ENCODE measurements around the gene FER1L5. TPM values are rescaled to one million over a fixed set of nuclear protein-coding genes. Genes with fewer than 3 reads are reported as not detected.

FER1L5 gene
- total and polyA plus RNA-seq, 8 donors = 0.29 to 1.1 (median 0.79) TPM

DNA sequence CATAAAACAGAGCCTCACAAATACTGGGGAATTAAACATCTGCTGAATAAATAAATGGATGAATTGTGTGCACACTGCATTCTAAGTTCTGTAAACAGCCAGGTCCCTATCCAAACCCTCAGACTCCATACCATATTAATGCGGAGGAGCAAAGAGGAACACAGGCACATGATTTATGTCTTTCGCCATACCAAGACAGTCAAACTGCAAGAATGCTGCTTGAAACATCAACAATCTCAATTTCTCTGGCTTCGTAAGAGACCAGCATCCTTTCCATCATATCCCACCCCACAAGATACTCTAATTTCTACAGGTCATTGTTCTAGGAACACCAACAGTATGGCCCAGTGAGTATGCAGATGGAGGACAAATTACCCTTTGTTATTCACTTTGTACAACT, 19.4 kb upstream of the FER1L5 start:
- peak; percentile 36 for ATAC-seq
- H3K36me3 ChIP-seq = peaks cover 0 to 46% of the 10 kb centered on the region in 2 donors
- H3K9me3 ChIP-seq = no peaks in the 10 kb centered on the region
- peaks cover 11 to 57% of the 10 kb centered on the region in 2 donors for H3K4me1 ChIP-seq
- H3K27me3 ChIP-seq = no peaks in the 10 kb centered on the region
- intact Hi-C loops (cut with DNase I) = no loop called here
- H3K27ac ChIP-seq = peak overlapping the region in 1 of 2 donors; percentile 59
- no peak overlapping the region for H3K4me3 ChIP-seq
- TF ChIP-seq, protein P1, sequence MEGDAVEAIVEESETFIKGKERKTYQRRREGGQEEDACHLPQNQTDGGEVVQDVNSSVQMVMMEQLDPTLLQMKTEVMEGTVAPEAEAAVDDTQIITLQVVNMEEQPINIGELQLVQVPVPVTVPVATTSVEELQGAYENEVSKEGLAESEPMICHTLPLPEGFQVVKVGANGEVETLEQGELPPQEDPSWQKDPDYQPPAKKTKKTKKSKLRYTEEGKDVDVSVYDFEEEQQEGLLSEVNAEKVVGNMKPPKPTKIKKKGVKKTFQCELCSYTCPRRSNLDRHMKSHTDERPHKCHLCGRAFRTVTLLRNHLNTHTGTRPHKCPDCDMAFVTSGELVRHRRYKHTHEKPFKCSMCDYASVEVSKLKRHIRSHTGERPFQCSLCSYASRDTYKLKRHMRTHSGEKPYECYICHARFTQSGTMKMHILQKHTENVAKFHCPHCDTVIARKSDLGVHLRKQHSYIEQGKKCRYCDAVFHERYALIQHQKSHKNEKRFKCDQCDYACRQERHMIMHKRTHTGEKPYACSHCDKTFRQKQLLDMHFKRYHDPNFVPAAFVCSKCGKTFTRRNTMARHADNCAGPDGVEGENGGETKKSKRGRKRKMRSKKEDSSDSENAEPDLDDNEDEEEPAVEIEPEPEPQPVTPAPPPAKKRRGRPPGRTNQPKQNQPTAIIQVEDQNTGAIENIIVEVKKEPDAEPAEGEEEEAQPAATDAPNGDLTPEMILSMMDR (IDR thresholded peaks at IDR 0.05) = no peak
- no peak for DNase-seq

DNA sequence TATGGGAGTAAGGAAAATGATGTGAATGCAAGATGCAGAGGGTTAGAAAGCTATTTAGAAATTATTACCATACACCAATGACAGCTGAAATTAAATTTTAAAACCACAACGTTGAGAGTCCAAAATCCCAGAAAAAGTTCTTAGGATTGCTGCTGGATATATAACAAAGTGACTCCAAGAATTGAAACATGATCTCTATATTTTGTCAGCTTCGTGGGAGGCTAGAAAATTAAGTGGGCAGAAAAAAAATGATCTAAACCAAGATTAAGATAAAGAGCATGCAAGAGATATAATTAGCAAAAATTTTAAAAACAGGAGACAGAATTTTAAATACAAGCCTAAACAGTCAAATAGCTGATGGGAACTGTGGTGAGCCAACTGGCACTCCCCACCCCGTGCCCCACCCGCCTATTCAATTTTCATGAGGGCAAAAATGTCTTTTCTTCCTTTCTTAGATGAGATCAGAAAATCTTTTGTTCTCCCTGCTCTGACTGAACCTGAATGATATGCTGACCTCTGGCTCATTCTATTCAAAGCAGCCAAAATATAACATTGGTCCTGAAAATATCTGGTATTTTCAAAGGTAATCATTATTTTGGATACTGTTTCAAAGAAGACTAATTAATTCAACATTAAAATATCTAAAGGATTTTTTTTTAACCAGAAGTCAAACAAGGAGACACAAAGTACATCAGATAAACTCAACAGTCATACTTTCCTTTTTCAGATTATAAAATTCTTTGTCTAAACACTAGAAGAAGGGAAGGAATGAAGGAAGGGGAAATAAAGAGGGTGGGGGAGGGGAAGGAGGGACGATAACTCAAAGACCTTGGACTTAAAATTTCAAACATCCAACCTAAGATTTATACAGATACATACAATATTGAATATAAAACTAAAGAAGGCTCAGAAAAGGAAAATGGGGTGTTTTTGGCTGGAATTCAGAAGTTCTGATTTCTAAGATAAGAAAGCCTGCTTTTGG, 16.7 kb upstream of the FER1L5 start:
- Histone ChIP-seq H3K4me3 (no peak overlapping the region), H3K27me3 (no peaks in the 10 kb centered on the region), H3K4me1 (peaks cover 11 to 54% of the 10 kb centered on the region in 2 donors), H3K36me3 (peaks cover 0 to 49% of the 10 kb centered on the region in 2 donors), H3K27ac (peak overlapping the region; percentile 0 to 60), H3K9me3 (no peaks in the 10 kb centered on the region)
- TF ChIP-seq, protein P1 (IDR thresholded peaks at IDR 0.05) = no peak
- intact Hi-C loops (cut with DNase I) = no loop called here
- ATAC-seq (peak; percentile 44), DNase-seq (no peak)

DNA sequence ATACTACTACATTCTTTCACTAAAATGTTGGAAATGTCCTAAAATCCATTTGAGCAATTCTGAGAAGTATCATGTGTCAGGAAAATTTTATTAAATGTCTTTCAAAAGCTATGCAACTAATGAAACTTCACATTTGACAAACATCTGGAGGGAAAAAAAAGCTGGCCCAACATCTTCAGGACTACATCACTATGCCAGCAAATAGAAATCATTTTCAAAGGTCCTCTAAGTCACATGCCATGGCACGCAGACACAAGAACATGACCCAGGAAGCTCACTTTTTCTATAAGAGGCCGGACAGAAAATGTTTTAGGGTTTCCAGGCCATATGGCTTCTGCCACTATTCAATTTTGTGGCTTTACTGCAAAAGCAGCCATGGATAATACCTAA, 16.0 kb upstream of the FER1L5 start:
- ATAC-seq = no peak
- peaks cover 11 to 60% of the 10 kb centered on the region in 2 donors for H3K4me1 ChIP-seq
- no peak overlapping the region for H3K4me3 ChIP-seq
- peak in 2 of 4 donors; percentile 7 to 8 for DNase-seq
- TF ChIP-seq, protein P1 (IDR thresholded peaks at IDR 0.05) = no peak
- H3K36me3 ChIP-seq = peaks cover 0 to 56% of the 10 kb centered on the region in 2 donors
- no peaks in the 10 kb centered on the region for H3K27me3 ChIP-seq
- no peaks in the 10 kb centered on the region for H3K9me3 ChIP-seq
- intact Hi-C loops (cut with DNase I) = no loop called here
- peak overlapping the region; percentile 0 to 60 for H3K27ac ChIP-seq

DNA sequence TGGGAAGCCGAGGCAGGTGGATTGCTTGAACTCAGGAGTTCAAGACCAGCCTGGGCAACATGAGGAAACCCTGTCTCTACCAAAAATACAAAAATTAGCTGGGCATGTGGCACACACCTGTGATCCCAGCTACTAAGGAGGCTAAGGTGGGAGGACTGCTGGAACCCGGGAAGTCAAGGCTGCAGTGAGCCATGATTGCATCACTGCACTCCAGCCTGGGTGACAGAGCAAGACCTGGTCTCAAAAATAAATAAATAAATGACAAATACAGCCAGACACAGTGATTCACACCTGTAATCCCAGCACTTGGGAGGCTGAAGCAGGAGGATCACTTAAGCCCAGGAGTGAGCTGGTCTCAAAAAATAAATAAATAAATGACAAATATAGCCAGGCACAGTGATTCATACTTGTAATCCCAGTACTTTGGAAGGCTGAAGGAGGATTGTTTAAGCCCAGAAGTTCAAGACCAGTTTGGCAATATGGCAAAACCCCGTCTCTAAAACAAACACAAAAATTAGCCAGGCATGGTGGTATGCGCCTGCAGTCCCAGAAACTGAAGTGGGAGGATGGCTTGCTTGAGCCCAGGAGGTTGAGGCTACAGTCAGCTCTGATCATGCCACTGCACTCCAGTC, 10.6 kb upstream of the FER1L5 start:
- ATAC-seq (peak; percentile 48), DNase-seq (no peak)
- intact Hi-C loops (cut with DNase I) = no loop called here
- Histone ChIP-seq H3K4me1 (peaks cover 17 to 68% of the 10 kb centered on the region in 2 donors), H3K9me3 (no peaks in the 10 kb centered on the region), H3K27ac (peak overlapping the region in 1 of 2 donors; percentile 19), H3K27me3 (no peaks in the 10 kb centered on the region), H3K4me3 (no peak overlapping the region), H3K36me3 (peaks cover 0 to 67% of the 10 kb centered on the region in 2 donors)
- TF ChIP-seq, protein P1 (IDR thresholded peaks at IDR 0.05) = no peak

DNA sequence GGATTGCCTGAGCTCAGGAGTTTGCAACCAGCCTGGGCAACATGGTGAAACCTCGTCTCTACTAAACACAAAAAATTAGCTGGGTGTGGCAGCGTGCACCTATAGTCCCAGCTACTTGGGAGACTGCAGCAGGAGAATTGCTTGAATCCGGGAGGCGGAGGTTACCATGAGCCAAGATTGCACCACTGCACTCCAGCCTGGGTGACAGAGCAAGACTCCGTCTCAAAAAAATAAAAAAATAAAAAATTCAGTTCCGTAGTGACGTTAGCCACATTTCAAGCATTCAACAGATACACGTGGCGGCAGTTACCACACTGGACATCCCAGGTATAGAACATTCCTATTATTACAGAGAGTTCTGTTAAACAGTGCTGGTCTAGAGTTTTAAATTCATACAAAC, 8.9 kb upstream of the FER1L5 start:
- Histone ChIP-seq H3K4me1 (peaks cover 21 to 70% of the 10 kb centered on the region in 2 donors), H3K27me3 (no peaks in the 10 kb centered on the region), H3K9me3 (no peaks in the 10 kb centered on the region), H3K4me3 (no peak overlapping the region), H3K27ac (no peak overlapping the region), H3K36me3 (peaks cover 0 to 52% of the 10 kb centered on the region in 2 donors)
- ATAC-seq (no peak), DNase-seq (no peak)
- TF ChIP-seq, protein P1 (IDR thresholded peaks at IDR 0.05) = no peak
- intact Hi-C loops (cut with DNase I) = no loop called here
